NCI-H1105 treated with DMSO at 0.1 percent for 48 hours (cell line): ENCODE results near the gene LYPLAL1.

ENCODE experiments used
- DNase-seq: peaks from one replicate; lab custom pipeline; 2025; lab: John Stamatoyannopoulos, UW

LYPLAL1 gene

GRCh38 chr1:219173758-219174459 lies at the start of gene LYPLAL1:
Gene LYPLAL1 (plus strand): TSS chr1:219173878. CDS start chr1:219173891, 13 bp downstream.
- DNase-seq = peak; percentile 86

- no peak for DNase-seq
Measured at GRCh38 chr1:219124163-219124562, 49.5 kb upstream of the LYPLAL1 start.

GRCh38 chr1:219125342-219125741 lies 48.3 kb upstream of the LYPLAL1 start:
- no peak for DNase-seq

- no peak for DNase-seq
Measured at GRCh38 chr1:219126377-219126776, 47.3 kb upstream of the LYPLAL1 start.

- no peak for DNase-seq
Measured at GRCh38 chr1:219128957-219129356, 44.7 kb upstream of the LYPLAL1 start.

- no peak for DNase-seq
Measured at GRCh38 chr1:219130366-219130935, 43.2 kb upstream of the LYPLAL1 start.

GRCh38 chr1:219132939-219133338 lies 40.7 kb upstream of the LYPLAL1 start:
- no peak for DNase-seq

- no peak for DNase-seq
Measured at GRCh38 chr1:219138747-219139146, 34.9 kb upstream of the LYPLAL1 start.

GRCh38 chr1:219140303-219140877 lies 33.3 kb upstream of the LYPLAL1 start:
- DNase-seq = no peak

- no peak for DNase-seq
Measured at GRCh38 chr1:219143735-219144134, 29.9 kb upstream of the LYPLAL1 start.

GRCh38 chr1:219144658-219145315 lies 28.9 kb upstream of the LYPLAL1 start:
- DNase-seq = no peak

GRCh38 chr1:219147571-219148019 lies 26.1 kb upstream of the LYPLAL1 start:
- DNase-seq = no peak

- no peak for DNase-seq
Measured at GRCh38 chr1:219149009-219149577, 24.6 kb upstream of the LYPLAL1 start.

- no peak for DNase-seq
Measured at GRCh38 chr1:219149953-219150352, 23.7 kb upstream of the LYPLAL1 start.

- DNase-seq = no peak
Measured at GRCh38 chr1:219150913-219151312, 22.8 kb upstream of the LYPLAL1 start.

- DNase-seq = no peak
Measured at GRCh38 chr1:219151467-219151866, 22.2 kb upstream of the LYPLAL1 start.

GRCh38 chr1:219152751-219153150 lies 20.9 kb upstream of the LYPLAL1 start:
- DNase-seq = no peak

- DNase-seq = no peak
Measured at GRCh38 chr1:219153723-219154122, 20.0 kb upstream of the LYPLAL1 start.

- no peak for DNase-seq
Measured at GRCh38 chr1:219155135-219155534, 18.5 kb upstream of the LYPLAL1 start.

GRCh38 chr1:219159946-219160645 lies 13.6 kb upstream of the LYPLAL1 start:
- DNase-seq = no peak

GRCh38 chr1:219160967-219161366 lies 12.7 kb upstream of the LYPLAL1 start:
- DNase-seq = no peak

- DNase-seq = no peak
Measured at GRCh38 chr1:219161371-219161770, 12.3 kb upstream of the LYPLAL1 start.
